Measurements from ENCODE around the gene CDC20B.
"Not testable (repeated sequence)": the region's sequence is repeated elsewhere in the genome, so short reads cannot be mapped to it uniquely, and the experiment has no call there.

The CDC20B gene

DNA sequence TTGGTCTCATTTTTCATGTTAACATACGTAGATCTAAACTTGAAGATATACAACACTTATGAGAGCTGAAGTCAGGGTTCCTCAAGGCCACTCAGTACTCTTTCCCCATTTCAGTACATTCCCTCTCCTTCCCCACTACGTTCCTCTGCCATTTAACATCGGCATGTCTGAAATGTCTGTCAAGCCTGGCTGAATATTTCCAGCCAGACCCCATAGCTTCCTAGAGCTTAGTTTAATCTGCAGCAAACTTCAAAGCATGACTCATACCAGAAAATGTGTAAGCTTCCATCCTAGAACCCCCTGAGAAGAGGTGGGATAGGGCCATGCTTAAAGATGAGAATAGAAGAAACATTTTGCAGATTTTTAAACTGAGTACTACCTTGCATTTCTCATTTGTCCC lies 64.3 kb downstream of the CDC20B start:
- in situ Hi-C loops (cut with HindIII; ENCODE audit: low sequenced_read_pairs), result no loop called here

DNA sequence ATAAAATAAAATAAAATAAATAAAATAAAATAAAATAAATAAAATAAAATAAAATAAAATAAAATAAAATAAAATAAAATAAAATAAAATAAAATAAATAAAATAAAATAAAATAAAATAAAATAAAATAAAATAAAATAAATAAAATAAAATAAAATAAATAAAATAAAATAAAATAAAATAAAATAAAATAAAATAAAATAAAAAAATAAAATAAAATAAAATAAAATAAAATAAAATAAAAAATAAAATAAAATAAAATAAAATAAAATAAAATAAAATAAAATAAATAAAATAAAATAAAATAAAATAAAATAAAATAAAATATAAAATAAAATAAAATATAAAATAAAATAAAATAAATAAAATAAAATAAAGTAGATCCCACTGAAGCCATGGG lies 67.0 kb downstream of the CDC20B start:
- in situ Hi-C loops (cut with HindIII; ENCODE audit: low sequenced_read_pairs), result not testable (repeated sequence)

DNA sequence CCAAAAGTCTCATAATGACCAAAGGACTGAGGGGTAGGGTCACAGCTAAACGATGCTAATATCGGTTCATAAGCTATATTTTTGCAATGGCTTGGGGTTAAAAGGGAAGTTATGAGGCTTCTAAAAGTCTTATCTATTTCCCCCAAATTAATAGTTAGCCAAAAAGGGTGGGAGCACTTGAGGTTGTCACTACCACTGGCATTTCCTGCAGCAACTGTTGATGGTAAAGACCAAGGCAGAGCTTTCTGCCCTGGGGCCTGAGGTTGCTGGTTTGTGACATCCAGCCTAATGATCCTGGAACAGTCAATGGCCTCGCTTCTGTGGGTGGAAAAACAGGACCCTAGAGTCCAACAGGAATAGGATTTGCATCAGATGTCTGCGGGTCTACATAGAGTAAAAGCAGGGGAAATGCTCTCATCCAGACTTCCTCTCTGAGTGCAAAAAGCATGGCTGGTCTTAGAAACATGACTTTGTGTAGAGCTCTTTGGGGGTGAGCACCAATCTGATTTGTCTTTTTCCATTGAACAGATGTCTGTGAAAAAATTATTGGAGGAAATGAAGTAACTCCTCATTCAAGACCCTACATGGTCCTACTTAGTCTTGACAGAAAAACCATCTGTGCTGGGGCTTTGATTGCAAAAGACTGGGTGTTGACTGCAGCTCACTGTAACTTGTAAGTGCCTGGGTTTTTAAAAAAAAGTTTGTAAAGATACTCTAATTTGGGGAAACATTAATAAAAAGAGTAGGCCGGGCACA lies 67.9 kb downstream of the CDC20B start:
- in situ Hi-C loops (cut with HindIII; ENCODE audit: low sequenced_read_pairs), result no loop called here

DNA sequence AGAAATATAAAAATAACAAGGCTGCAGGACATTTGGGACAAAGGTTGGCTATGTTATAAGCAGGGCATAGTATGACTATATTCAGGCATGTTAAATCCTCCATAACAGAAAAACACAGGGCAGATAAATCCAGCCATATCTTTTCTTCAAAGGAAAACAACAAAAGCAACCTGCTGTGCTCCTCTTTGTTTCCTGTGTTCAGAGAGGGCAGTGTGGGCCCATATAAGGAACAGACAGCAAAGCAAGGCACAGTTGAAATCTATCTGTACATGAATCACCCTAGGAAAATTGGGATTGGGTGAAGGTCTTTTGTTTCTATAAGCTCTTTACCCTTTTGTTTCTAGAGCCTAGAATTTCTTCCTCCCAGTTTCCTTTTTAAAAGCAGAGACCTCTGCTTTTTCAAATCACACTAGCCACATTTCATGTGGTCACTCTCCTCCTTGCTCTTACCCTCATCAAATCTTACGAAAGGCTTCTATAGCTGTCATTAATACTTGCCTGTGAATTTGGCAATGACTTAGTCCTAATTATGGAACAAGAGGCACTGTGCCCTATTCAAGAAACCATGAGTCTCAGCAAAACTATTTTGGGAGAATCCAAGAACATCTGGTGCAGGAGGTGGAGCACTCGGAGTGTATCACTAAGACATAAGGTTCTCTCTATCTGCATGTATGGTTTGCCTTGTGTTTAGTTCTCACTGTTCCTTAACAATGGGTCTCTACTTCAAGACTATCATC lies 68.8 kb downstream of the CDC20B start:
- in situ Hi-C loops (cut with HindIII; ENCODE audit: low sequenced_read_pairs), result no loop called here

DNA sequence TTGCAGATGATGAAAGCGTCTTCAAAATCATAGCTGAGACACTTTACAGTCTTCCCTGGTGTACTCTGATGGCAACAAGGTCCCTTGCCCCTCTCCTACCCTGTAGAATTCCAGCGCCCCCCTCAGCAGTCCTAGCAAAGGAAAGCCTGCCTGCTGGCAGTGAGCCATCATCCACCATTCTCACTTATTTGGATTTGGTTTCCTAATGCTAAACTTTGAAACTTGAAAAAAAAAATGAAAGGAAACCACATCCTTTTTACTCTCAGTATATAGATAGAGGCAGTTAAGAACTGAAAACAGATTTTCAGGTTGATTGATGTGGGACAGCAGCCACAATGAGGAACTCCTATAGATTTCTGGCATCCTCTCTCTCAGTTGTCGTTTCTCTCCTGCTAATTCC lies 70.6 kb downstream of the CDC20B start, which contains the start of gene GZMA:
Gene GZMA, plus strand, starts transcription at position 299 of the 400 bp plus-strand sequence. Its CDS starts 37 bp downstream, at position 336.
- in situ Hi-C loops (cut with HindIII; ENCODE audit: low sequenced_read_pairs), result no loop called here

DNA sequence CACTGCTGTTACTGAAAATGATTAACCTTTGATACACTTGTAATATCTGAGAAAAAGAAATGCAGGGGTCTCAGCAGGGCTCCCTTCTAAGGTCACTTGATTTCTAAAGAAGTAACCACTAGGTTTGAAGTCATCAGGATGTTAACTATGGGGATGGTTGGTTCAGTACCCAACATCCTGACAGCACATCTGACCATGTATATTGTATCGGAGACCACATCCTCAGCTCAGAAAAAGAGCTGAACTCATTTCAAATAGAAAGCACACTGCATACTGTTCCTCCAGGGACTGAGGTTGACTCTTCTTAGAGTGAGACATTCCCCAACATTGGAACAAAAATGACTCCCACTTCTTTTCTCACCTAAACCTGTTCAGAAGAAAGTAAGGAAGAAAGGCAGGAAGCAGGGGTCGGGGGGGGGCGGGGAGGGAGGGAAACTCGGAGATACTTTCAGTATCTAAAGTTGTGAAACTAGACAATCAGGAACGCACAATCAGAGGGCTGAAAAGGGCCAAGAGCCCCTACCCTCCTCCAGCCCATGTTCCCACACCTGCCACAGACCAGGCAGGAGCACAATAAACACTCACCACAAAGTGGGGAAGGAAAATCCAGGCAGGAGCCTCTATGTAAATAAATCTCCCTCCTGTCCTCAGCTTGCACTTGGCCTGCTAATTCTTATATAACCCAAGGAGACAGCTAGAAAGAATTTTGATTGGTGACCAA lies 71.3 kb downstream of the CDC20B start:
- in situ Hi-C loops (cut with HindIII; ENCODE audit: low sequenced_read_pairs), result no loop called here

DNA sequence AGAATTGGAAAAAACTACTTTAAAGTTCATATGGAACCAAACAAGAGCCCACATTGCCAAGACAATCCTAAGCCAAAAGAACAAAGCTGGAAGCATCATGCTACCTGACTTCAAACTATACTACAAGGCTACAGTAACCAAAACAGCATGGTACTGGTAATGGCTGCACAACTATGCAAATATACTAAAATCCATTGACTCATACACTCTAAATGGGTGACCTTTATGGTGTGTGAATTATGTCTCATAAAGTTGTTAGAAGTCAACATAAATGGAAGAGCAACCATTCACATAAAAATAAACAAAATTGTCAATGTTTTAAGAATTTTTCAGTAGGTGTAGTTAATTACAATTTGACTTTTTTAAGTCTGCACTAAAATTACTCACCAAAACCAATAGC lies 71.8 kb downstream of the CDC20B start:
- in situ Hi-C loops (cut with HindIII; ENCODE audit: low sequenced_read_pairs), result not testable (repeated sequence)

DNA sequence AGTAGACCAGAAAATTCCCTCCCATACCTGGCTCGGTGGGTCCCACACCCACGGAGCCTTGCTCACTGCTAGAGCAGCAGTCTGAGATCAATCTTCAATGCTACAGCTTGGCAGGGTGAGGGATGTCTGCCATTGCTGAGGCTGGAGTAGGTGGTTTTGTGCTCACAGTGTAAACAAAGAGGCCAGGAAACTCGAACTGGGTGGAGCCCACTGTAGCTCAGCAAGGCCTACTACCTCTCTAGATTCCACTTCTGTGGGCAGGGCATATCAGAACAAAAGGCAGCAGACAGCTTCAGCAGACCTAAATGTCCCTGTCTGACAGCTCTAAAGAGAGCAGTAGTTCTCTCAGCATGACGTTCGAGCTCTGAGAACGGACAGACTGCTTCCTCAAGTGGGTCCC lies 76.1 kb downstream of the CDC20B start:
- in situ Hi-C loops (cut with HindIII; ENCODE audit: low sequenced_read_pairs), result no loop called here

DNA sequence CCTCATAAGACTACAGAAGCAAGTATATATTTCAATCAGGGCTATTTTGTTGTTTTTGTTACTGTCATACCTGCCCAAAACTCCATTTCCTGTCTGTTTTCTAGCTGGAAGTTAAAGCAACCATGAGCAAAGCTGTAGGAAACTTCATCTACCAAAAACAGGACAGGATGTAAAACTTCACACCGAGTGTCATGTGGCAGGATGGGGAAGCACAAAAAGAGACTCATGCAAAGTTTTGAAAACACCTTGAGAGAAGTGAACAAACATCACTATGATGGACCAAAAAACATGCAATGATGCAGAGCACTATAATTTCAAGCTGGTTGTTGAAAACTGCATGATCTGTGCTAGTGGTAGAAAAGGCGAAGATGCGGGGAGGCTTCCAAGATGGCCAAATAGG lies 76.8 kb downstream of the CDC20B start:
- in situ Hi-C loops (cut with HindIII; ENCODE audit: low sequenced_read_pairs), result no loop called here

DNA sequence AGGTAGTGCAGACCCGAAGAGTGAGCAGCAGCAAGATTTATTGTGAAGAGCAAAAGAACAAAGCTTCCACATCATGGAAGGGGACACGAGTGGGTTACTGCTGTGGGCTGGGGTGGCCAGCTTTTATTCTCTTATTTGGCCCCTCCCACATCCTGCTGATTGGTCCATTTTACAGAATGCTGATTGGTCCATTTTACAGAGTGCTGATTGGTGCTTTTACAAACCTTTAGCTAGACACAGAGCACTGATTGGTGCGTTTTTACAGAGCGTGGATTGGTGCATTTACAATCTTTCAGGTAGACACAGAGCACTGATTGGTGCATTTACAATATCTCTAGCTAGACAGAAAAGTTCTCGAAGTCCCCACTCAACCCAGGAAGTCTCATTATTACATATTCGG lies 82.0 kb downstream of the CDC20B start:
- in situ Hi-C loops (cut with HindIII; ENCODE audit: low sequenced_read_pairs), result not testable (repeated sequence)

DNA sequence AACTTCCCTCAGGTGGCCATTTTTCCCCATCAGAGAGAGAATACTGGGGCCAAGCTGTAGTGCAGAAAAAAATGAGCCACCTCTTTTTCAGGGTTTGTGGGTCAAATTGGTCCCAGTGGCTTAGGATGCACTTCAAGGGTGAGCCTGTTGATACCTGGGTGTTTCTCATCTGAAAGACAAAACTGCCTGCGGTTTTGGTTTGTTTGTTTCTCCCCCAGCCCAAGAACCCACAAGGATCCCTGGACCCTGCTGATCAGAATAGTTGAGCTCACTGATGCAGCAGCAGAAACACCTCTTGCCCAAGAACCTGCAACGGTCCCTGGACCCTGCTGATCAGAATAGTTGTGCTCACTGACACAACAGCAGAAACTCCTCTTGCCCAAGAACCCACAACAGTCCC lies 83.7 kb downstream of the CDC20B start:
- in situ Hi-C loops (cut with HindIII; ENCODE audit: low sequenced_read_pairs), result not testable (repeated sequence)

DNA sequence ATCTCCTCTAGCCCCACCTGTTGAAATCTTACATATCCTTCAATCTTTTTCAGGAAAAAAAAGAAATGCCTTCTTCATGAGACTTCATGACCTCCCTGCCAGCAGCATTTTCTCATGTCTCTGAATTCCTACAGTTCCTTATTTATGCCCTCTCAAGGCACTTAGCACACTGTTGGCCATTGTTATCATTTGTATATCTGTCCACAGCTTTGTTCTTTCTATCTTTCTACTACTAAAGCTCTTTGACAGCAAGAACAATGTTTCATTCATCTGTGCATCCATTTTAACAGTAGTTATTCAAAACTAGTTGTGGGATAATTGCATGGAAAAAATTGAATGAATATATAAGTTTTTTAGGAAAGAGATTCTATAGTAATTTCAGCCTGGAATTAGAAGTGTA lies 91.4 kb downstream of the CDC20B start:
- in situ Hi-C loops (cut with HindIII; ENCODE audit: low sequenced_read_pairs), result no loop called here

DNA sequence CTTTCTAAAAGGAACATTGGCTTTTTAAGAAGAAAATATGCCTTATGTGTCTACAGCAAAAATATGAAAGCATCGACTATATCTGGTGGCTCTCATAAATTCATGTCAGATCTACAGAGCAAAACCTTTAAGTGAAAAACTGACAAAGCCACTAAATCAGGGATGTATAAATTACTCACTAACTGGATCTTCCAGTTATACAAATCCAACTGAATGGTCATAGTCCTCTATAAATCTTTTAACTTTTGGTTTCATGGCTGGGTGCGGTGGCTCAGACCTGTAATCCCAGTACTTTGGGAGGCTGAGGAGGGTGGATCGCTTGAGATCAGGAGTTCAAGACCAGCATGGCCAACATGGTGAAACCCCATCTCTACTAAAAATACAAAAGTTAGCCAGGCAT lies 99.8 kb downstream of the CDC20B start:
- in situ Hi-C loops (cut with HindIII; ENCODE audit: low sequenced_read_pairs), result no loop called here

DNA sequence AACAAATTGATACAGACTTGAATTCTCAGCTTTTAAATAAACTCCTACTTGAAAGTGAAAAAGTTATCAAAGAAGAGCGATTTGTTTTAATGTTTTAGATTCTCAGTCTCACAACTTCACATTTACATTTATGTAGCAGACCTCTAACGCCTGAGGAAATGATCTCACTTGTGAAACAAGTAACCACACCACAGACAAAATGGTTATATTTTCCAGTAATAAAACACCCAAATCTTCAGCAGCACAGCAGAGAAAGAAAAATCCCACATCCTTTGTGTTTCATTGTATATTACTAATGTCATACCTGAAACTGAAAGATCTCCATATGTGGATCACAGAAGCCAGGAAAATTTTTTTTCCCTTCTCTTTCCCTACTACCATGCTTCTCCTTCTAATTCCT lies 100.3 kb downstream of the CDC20B start:
- in situ Hi-C loops (cut with HindIII; ENCODE audit: low sequenced_read_pairs), result no loop called here

DNA sequence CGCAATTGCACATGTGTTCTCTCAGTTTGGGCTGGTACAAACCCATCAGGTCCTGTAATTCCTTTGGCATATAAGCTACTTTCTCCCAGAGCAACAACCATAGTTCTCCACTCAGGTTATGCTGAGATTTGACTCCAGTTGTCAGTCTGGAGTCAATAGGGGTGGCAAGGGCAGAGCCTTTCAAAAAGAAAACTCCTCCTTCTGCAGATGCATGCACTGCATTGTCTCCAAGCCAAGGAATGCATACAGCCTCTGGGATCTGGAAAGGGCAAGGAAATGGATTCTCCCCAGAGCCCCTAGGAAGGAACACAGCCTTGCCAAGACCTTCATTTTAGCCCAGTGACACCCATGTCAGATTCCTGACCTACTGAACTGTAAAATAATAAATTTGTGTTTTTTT lies 101.6 kb downstream of the CDC20B start:
- in situ Hi-C loops (cut with HindIII; ENCODE audit: low sequenced_read_pairs), result no loop called here

DNA sequence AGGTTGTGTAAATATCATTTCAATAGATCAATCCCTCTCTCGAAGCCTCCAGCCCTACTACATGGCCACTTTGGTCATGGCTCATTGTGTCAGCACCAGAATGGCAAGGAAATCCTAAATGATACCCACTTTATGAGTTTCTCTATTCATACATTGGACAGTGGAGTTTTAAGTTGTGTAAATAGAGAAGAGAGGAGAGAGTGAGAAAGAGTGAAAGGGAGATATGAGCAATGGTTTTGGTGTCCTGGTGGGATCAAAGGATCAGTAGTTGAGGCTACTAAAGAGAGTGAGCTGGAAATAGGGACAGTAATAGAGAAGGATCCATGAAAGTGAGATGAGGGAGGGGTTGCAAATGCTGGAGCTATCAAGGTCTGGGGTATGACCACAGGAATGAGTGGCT lies 102.0 kb downstream of the CDC20B start:
- in situ Hi-C loops (cut with HindIII; ENCODE audit: low sequenced_read_pairs), result no loop called here

DNA sequence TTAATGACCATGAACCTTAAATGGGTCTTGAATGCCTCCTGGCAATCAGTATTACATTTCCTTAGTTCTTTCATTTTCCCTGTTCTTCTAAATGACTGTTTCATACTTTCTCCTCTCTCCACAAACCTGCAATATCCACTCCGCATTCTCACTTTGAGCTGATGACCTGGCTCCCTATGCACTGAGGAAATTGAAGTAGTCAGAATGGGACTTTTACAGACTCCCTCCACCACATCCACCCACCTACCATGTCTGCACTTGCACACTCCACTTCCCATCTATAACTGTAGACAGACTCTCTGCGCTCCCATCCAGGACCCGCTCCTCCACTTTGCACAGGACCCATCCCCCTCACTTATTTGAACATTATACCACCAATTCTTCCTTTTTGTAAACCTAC lies 106.7 kb downstream of the CDC20B start:
- in situ Hi-C loops (cut with HindIII; ENCODE audit: low sequenced_read_pairs), result no loop called here

DNA sequence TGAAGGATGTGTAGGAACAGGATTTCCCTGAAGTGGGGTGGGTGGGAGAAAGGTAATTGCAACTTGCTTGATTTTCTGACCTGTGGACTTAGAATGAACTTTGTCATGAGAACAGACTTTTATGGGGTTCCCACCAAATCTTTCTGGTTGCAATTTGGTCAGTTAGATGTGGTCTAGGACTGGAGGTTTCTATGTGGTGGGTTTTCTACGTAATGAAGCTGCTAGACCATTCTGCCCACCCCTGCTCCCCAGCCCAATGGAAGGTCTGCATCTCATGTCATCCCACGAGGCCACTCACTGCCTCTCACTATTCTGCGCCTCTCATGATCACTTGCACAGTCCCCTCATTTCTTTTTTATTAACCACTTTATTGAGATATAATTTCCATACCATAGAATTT lies 108.5 kb downstream of the CDC20B start:
- in situ Hi-C loops (cut with HindIII; ENCODE audit: low sequenced_read_pairs), result no loop called here

DNA sequence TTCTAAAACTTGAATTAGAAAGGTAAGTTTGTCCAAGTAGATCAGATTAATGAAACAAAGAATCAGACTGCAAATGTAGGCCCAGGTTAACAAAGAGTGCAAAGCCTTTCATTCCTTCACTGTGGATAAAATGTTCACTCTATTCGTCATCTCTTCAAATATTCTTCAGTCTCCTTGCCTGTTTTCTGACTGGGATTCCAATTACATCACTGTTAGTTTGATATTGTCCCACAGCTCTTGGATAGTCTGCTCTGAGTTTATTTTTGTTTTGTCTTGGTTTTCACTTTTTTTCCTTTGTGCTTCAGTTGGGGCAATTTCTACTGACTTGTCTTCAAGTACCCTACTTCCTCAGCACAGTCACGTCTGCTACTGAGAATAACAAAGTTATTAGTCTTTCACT lies 109.1 kb downstream of the CDC20B start:
- in situ Hi-C loops (cut with HindIII; ENCODE audit: low sequenced_read_pairs), result no loop called here

DNA sequence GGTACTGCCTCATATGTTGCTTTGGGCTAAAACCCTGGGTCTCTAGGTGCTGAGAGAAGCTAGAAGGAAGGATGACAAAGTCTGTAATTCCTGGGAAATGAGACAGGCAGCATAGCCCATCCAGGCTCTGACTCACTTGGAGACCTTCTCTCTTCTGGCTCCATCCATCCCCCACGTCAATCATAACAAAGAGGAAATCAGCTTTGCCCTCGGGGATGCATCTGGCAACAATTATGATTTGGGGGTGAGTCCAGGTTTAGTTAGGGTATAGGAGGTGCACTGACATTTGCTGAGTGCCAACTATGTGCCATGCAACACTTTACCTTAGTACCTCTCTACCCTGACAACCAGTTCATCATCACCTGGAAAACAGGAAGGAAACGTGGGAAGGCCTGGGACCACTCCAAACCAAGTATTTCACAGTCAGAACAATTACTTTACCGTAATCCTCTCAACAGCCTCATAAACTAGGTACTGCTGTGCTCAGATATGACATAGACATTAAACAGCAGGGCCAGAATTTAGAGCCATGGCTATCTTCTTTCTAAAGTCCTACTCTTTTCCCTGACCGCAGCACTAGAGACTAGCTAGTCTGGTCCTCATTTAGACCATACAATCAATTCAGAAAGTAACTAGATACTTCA lies 109.6 kb downstream of the CDC20B start:
- in situ Hi-C loops (cut with HindIII; ENCODE audit: low sequenced_read_pairs), result no loop called here

Measured in endothelial cell of hepatic sinusoid (primary cell).